ENCODE data around the gene ZNF784.
A peak's percentile ranks its signal among the peaks of the same experiment; 100 is the strongest.

Gene ZNF784

DNA sequence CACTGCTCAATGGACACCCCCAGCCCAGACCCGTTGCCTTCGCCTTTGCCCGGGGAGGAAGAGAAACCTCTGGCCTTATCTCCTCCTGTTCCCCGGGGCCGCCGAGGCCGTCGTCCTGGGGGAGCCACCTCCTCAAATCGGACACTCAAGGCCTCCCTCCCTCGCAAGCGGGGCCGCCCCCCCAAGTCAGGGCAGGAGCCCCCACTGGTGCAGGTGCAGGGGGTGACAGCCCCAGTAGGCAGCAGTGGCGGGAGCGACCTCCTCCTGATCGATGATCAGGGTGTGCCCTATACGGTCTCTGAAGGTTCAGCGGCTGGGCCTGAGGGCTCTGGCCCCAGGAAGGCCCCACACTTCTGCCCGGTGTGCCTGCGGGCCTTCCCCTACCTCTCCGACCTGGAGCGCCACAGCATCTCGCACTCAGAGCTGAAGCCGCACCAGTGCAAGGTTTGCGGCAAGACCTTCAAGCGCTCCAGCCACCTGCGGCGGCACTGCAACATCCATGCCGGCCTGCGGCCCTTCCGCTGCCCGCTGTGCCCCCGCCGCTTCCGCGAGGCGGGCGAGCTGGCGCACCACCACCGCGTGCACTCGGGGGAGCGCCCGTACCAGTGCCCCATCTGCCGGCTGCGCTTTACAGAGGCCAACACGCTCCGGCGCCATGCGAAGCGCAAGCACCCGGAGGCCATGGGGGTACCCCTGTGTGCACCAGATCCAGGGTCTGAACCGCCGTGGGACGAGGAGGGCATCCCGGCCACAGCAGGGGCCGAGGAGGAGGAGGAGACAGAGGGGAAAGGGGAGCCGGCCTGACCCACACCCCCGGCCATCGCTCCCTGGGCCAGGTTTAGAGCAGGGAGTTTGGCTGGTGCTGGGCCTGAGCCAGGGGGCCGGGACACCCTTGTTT, 22.0 kb downstream of the ZNF784 start:
- no peak for DNase-seq (ENCODE audit: low read depth)

DNA sequence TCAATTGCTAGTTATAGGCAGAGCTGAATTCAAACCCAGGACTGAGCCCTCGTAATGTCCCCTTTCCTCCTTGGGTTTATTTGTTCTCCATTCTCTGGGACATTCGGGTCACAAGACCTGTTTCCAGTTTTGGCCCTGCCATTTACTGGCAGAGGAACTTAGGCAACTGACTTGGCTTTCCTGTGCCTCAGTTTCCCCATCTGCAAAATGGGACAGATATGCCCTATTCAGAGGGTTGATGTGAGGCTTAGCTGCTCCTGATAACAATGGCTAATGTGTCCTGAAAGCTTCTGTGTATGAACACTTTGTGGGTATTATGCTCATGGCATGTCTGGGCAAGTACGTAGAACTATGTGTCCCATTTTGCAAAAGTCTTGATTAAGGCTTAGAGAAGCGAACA, 23.3 kb downstream of the ZNF784 start:
- no peak for DNase-seq (ENCODE audit: low read depth)

DNA sequence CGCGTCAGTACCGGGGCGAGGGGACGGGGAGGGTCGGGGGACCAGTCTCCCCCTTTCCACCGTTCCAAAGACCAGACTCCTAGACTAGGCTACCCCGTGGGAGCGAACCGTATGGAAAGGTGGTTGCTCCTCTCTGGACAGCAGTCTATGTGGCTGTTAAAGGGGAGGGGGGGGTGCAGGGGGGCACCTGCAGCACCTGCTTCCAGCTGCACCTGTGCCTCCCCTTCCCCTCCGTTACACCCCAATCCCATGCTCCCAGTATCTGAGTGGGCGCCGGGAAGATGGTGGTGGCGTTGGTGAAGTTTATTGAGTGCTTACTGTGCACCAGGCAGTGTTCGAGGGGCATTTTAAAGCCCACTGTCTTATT, 23.7 kb downstream of the ZNF784 start:
- no peak for DNase-seq (ENCODE audit: low read depth)

DNA sequence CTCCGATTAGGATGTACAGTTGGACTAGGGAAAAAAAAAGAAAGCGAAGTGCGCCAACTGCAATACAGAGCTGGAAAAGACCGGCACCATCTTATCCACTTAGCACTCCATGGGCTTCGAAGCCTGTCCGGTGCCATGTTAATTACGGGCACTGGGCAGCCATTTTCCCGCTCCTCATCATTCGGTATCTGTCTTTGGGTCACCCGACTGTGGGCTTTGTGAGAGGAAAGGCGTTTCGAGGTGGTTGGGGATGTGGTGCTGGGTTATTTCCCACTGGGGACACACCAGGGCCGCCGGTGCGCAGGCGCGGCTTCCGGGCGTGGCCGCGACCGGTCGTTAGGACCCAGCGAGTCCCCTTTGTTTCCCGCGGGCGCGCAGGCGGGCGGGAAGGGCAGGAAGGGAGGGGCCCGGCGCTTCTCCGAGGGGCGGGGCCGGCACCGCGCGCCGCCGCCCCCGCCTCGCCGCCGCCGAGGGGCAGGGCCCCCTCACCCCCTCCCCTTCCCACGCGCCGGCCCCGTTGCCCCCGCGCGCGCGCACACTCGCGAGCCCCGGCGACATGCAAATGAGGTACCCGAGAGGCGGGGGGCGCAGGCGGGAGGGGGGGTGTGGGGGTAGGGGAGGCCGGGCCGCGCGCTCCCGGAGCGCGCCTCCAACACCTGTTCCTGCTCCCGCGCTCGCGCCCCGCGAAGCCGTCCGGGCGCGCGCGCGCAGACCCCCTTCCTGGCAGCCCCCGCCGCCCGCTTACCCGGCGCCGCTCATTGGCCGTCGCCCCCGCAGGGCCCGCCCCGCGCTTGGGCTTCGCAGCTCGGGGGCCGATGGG, 24.3 kb downstream of the ZNF784 start, which contains the start of gene ZNF524:
Gene ZNF524 (plus strand): TSS at position 447 of the 820 bp plus-strand sequence. CDS start 1,825 bp downstream, outside the sequence.
- peak; percentile 76 for DNase-seq (ENCODE audit: low read depth)

DNA sequence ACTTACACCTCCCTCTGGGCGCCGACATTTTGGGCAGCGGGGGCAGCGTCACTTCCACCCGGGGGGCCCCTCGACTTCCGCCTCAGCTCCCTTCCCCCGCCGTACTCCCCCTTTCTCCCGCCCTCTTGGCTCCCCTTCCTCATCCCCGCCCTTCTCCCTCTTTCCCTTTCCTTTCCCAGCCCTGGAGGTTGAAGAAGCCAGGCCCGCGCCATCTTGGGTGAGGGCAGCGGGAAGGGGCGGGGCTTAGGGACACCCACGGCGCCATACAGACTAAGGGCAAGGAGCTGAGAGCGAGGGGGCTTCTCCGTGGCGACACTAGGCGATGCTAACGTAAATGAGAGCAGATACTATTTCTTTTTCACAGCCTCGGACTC, 24.9 kb downstream of the ZNF784 start, which contains the start of gene FIZ1:
Gene FIZ1 (minus strand): TSS at position 50 of the 374 bp plus-strand sequence. CDS start 1,652 bp downstream, outside the sequence.
- DNase-seq (ENCODE audit: low read depth): peak; percentile 93

DNA sequence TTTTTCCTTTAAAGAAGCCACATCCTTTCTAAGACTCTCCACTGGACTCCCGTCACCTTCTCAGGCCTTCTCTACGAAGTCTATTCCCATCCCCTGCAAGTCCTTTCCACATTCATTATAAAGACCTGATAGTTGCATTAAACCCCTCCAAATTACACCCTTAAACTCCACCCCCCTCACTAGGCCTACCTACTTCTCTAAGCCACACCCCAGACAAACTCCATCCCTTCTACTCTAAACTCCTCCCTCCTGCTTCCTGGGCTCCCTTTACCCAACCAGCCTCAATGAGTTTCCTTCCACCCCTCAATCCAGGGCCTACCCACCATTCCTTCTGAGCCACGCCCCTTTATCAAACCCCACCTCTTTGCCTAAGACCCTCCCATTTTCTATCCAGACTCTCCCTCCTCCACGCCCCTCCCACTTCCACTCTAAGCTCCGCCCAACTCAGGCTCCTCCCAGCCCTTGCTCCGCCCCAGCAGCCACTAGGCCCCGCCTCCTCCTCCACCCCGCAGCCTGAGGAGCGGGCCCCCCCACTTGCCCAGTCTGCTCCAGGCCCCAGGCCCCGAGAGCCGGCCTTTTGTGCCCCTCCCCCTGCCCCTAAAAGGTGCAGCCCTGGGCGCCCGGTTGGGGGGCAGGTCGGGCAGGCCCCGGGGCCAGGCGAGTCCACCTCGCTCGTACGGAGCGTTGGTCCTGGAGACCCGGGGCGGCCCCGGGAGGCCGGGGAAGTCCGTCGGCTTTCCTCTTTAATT, 25.5 kb downstream of the ZNF784 start:
- DNase-seq (ENCODE audit: low read depth): peak; percentile 90

DNA sequence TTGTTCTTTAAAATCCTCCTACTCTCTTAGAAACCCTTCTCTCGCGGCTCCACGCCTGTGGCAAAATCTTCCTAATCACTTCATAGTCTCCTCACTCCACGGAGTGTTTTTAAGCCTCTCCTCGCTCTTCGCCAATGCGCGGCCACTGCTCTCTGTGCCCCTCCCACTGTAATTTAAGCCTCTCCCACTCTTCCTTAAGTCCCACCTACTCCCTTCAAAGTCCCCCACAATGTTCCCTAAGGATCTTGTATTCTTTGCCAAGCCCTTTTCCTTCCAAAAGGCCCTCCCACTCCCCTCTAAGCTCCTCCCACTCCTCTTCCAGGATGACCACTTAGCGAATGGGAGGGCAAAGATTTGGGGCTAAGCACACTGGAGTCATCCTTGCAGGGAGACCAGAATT, 26.3 kb downstream of the ZNF784 start:
- DNase-seq (ENCODE audit: low read depth): no peak

DNA sequence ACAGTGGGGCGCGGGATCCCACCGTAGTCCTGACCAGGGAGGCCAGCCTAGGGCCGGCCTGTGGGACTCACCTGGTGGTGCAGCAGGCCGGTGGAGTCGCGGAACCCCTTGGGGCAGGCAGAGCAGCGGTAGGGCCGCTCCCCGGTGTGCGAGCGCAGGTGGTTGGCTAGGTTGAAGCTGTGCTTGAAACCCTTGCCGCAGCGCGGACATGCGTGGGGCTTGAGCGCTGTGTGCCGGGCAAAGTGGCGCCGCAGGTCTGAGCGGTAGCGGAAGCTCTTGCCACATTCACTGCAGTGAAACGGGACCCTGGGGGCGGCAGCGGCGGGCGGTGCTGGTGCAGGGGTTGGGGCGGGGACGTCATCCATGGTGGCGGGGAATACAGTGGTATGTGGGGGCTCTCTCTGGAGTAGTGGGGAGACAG, 26.9 kb downstream of the ZNF784 start:
- no peak for DNase-seq (ENCODE audit: low read depth)

DNA sequence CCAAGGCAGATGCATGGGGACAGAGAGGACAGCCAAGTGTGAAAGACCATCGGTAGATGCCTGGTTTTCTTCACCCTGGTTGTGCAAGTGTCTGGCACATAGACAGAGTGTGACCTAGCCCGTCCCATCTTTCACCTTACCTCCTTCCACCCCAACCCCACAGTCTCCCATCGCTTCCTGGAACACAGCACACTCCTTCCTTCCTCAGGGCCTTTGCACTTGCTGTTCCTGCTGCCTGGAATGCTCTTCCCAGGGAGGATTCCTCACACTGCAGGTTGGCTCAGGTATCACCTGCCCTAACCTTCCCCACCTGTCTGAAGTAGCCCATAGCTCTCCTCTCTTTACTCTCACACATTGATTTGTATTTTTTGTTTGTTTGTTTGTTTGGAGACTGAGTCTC, 28.1 kb downstream of the ZNF784 start:
- no peak for DNase-seq (ENCODE audit: low read depth)

DNA sequence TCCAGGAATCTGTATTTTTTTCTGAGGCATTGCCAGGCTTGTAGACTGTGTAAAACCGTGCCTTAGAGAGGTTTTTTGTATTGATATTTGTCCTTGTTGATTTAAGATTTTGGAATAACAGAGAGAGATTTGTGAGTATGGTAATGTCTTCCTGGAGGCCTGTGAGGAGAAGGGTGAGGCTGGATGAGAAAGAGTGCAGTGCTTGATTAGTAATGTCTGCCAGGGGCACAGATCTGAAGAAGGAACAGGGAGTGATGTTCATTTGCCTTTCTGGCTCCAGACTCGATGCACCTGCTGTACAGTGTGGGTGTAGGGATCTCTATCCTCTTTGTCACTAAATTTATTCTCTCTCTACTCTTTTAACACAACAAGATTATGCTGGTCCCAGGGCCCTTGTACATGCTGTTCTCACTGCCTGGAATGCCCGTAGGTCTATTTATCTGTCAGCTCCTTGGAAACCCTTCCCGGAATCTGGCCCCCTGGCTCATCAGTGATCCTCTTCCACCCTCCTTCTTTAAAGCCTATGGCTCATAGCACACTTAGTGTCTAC, 29.3 kb downstream of the ZNF784 start:
- DNase-seq (ENCODE audit: low read depth): no peak

DNA sequence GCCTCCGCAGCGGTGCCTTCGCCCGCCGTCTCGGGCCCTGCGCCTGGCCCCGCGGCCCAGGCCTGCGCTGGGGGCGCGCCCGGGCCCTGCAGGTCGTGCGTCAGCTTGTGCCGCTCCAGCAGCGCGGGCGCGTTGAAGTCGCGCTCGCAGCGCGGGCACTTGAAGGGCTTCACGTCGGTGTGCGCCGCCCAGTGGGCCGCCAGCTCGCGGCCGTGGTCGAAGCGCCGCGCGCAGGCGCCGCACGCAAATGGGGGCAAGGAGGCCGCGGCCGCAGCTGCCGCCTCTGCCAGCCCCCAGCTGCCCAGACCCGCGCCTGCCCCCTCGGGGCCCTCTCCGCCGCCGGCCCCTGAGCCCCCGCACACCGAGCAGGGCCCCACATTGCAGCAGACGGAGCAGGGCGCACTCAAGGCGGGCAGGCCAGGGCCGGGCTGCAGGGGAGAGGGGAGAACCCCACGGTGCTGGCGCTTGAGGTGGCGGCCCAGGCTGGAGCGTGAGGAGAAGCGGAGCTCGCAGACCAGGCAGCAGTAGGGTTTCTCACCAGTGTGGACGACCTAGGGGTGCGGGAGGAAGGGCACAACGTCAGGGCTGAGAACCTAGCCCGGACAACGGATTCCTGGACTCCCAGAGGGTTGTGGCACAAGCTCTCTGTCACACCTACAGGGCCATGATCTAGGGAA, 31.1 kb downstream of the ZNF784 start:
- DNase-seq (ENCODE audit: low read depth): no peak

DNA sequence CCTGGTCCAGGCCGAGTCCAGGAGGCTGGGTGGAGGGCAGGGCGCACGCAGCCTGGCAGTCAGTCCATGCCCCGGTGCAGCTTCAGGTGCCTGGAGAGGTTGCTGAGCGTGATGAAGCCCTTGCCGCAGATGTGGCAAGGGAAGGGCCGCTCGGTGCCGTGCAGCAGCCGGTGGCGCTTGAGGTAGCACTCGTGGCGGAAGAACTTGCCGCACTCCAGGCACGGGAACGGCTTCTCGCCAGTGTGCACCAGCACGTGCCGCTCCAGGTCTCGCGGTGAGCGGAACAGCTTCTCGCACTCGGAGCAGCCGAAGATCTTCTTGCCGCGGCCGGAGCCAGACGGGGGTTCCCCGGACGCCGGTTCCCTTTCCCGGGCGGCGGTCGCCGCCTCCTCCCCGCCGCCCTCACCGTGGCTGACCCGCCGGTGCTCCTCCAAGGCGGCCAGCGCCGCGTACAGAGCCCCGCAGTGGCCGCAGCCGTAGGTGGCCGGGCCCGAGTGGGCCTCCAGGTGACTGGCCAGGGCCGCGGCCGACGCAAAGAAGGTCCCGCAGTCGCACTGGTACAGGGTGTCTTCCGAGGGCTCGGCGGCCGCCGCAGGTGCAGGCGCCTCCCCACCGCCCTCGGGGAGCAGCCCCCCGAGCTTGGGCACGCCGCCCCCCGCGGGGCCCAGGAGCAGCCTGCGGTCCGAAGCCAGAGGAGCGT, 31.8 kb downstream of the ZNF784 start:
- no peak for DNase-seq (ENCODE audit: low read depth)

DNA sequence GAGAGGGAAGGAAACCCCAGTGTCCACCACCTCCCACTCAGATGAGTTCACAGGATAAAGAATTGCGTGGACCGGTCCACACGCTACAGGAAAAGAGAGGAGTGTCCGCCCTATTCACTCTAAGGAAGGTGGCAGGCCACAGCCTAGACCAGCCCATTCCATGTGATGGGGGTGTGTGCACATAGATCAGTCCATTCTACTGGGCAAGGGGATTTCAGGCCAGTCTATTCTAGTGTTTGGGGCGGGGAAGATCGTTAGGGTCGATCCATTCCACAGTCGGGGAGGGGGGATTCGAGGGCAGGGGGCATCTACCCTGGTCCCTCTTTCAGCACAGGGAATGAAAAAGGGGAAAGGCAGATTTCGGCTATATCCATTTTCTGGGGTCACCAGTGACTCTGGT, 32.8 kb downstream of the ZNF784 start:
- no peak for DNase-seq (ENCODE audit: low read depth)

DNA sequence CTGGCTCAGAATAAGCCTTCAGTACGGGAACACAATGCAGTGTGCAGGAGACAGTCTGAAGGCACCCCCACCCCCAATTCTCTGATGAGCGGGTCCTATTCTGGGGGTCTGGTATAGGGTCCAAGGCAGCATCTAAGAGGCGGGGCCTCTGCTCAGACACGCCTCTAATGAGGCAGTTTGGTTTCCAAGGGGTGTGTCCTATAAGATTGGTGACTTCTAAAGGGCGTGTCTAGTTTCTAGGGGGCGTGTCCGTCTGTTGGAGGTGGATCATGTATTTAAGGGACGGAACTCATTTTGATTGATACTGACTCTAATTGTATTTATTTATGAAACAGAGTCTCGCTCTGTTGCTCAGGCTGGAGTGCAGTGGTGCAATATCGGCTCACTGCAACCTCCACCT, 33.7 kb downstream of the ZNF784 start:
- no peak for DNase-seq (ENCODE audit: low read depth)

DNA sequence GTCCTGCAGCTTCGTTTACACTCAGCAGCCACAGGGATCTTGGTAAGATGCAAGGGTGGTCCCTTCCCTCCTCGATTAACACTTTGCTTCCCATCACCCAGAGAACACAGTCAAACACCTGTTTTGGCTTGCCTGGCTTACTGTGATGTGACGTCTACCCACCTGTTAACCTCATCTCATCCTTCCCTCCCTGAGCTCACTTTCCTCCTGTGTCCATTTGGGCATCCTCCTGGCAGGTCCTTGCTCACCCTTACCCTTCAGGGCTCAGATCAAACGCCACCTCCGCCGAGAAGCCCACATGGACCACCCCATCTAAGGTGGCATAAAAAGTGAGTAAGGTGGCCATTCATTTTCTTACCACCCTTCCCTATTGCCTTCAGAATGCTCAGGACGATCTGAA, 34.3 kb downstream of the ZNF784 start:
- no peak for DNase-seq (ENCODE audit: low read depth)

DNA sequence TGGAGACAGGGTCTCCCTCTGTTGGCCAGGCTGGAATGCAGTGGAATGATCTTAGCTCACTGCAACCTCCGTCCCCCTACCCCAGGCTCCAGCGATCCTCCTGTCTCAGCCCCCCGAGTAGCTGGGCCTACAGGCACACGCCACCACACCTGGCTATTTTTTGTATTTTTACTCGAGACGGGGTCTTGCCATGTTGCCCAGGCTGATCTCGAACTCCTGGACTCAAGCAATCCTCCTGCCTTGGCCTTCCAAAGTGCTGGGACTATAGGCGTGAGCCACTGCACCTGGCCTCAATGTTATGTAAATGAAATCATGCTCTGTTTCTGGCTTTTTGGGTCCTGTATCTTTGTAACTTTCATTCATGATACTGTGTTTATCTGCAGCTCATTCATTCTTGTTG, 35.6 kb downstream of the ZNF784 start:
- no peak for DNase-seq (ENCODE audit: low read depth)

DNA sequence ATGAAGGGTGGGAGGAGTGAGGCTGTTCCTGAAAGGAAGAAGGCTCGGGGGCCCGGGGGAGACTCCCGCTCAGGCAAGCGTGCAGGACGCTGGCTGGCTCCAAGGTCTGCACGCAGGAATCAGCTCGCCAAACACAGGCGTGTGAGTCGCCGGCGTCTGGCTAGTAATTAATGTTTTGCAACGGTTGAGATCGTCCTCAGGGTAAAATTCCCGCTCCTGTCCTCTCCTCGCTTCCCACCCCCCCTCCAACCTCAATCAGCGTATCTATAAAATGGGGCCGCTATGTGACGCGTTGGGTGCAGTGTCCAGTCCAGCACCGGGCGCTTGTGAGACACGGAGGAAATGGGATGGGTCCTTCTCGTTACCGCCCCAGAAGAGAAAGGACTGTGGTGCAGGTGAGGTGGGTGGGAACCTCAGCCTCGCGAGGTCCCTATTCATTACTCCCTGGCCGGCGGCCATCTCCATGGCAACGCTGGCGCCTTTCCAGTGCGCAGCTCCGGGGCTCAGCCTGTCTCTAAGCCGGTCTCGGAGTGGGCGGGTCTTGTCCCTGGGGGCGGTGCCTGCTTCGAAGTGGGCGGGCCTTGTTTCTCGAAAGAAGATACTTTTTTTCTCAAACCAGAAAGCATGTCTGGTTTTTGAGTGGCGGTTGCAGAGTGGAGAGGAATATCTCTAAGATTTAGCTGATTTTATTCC, 37.2 kb downstream of the ZNF784 start:
- DNase-seq (ENCODE audit: low read depth): peak; percentile 87

DNA sequence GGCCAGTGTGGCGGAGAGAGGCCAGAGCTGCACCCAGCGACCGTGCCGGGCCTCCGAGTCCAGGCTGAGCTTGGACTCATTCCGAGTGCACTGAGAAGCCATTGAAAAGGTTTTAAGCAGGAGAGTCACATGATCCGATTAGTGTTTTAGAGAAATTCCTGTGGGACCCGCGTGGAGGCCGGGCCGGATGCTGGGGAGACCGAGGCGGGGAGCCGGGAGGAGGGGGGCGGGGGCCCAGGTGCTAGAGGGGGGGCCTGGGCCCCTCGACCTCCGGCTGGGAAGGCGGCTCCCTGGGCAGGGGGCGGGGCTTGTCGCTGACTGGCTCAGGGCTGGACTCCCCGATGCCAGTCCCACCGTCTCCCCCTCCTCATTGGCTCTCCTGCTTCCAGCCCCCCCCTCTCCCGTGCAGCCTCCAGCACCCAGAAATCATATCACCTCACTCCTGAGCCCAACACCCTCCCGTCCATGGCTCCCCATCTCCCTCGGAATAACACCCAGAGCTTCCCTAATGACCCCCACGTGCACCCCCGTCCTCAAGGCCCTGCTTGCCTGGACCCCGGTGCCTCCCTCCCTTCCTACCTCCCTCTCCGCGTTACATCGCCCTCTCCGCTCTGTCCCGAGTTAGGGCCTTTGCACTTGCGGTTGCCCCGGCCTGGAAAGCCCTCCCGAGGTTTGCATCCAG, 38.6 kb downstream of the ZNF784 start:
- DNase-seq (ENCODE audit: low read depth): peak; percentile 36

DNA sequence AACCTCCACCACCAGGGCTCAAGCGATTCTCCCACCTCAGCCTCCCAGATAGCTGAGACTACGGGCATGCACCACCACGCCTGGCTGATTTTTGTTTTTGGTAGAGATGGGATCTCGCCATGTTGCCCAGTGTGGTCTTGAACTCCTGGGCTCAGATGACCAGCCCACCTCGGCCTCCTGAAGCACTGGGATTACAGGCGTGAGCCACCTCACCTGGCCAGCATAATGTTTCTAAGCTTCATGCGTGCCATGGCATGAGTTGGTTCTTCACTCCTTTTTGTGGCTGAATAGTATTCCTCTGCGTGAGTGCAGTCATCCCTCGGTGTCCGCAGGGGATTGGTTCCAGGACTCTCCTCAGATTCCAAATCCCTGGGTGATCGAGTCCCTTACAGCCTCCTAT, 39.5 kb downstream of the ZNF784 start:
- DNase-seq (ENCODE audit: low read depth): no peak
